NCI-H2081 (cell line): ENCODE results near the gene CWC22.
"Not testable (repeated sequence)": the region's sequence is repeated elsewhere in the genome, so short reads cannot be mapped to it uniquely, and the experiment has no call there.

Source experiments
- DNase-seq, 2 experiments: peaks; one replicate each; lab custom pipeline; 2025; lab: John Stamatoyannopoulos, UW

CWC22 gene

GRCh38 chr2:180003073-180003472, 4.0 kb downstream of the CWC22 start:
- DNase-seq, result no peak

GRCh38 chr2:180002198-180002770, 4.8 kb downstream of the CWC22 start:
- DNase-seq, result no peak

- no peak for DNase-seq
Measured at GRCh38 chr2:180001726-180002125, 5.4 kb downstream of the CWC22 start.

DNA sequence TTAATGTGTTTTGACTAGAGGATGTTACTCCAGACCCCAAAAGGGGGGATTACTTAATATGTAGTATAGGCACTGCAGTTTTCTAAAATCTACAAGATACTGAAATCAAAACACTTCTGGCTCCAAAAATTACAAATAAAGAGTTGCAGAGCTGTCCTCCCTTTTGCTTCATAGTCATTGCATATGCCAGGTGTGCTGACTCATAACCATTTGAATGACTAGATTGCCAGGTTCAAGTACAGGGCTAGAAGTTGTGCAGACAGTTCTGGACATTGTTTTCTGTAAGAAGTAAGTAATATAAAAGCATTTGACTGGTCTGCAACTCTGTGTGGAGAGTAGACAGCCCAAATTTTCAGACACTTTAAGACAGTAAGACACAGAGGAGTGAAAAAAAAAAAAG, 6.7 kb downstream of the CWC22 start:
- DNase-seq, result no peak

DNA sequence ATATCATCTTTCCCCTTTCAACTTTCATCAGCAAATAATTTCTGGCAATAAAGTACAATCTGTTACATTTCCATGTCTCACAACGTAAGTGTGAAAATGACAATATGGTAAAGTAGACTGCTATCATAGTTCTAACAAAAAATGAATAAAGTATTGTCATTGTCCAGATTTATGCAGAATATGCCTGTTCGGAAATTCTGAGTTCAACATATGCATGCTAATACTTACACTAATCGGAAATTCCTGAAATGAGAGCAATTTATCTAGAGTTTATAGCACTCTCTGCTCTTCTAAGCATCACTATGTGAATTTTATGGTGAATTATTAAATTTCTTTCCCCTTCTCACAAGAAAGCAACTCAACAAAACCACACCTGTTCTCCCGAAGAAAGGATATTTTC, 8.1 kb downstream of the CWC22 start:
- no peak for DNase-seq

DNA sequence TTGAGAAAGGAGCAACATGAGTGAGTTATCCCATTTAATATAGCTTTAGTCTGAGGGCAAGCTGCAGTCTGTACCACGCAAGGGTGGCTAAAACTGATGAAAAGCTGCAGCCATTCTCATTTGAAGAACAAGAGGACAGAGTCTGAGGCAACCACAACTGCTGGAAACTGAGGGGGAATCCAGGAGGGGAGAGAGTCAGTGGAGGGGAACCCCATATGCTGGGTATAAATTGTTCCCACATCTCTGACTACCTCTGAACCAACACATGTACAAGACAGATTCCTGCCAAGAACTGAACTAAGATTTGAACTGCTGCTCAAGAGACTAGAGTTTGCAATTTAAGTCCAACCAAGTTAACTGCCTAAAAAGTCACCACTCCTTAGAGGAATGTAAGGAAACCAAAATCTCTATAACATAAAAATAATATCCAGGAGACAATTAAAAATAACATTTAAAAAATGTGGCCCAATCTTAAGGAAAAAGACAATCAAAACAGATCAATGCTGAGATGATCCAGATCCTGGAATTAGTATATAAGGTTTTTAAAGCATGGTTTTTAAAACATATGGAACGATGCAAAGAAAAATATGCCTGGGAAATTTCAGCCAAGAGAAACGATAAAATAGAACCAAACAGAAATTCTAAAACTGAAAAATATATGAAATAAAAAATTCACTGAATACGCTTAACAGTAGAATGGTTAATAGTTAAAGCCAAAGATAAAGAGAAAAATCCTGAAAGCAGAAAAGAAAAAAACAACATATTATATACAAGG, 11.2 kb downstream of the CWC22 start:
- DNase-seq, result no peak

- no peak for DNase-seq
Measured at GRCh38 chr2:179991344-179991743, 15.8 kb downstream of the CWC22 start.

GRCh38 chr2:179990676-179991317, 16.3 kb downstream of the CWC22 start:
- DNase-seq, result no peak

DNA sequence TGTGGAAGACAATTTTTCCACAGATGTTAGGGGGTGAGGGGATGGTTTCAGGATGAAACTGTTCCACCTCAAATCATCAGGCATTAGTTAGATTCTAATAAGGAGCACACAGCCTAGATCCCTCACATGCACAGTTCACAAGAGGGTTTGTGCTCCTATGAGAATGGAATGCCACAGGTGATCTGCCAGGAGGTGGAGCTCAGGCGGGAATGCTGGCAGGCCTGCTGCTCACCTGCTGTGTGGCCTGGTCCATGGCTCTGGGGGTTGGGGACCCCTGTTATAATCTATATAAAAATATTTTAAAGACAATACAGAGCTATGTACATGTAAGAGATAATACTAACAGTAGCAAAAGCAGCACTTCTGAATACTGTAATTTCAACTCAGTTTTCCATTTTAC, 19.2 kb downstream of the CWC22 start:
- DNase-seq, result no peak

DNA sequence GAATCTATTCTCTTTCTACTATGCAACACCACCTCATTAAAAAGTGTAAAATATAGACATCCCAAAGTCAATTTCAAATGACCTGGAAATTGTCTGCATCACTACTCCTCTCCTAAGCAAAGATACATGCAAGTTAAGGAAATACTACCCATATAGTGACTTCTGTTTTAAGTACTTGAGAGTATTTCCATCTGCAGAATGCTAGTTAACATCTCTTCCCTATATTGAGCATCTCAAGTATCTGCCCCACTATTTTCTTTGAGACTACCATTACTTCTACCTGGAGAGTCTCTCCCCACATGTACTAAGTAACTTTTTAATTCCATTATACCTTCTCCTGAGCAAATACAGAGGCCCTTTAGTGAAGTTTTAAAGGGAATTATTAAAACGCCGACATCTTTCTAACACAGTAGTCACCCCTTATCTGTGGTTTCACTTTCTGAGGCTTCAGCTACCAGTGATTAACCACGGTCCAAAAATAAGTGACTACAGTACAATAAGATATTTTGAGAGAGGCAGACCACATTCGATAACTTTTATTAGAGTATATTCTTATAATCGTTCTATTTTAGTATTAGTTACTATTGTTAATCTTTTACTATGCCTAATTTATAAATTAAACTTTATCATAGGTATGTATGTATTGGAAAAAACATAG, 21.8 kb downstream of the CWC22 start:
- no peak for DNase-seq

DNA sequence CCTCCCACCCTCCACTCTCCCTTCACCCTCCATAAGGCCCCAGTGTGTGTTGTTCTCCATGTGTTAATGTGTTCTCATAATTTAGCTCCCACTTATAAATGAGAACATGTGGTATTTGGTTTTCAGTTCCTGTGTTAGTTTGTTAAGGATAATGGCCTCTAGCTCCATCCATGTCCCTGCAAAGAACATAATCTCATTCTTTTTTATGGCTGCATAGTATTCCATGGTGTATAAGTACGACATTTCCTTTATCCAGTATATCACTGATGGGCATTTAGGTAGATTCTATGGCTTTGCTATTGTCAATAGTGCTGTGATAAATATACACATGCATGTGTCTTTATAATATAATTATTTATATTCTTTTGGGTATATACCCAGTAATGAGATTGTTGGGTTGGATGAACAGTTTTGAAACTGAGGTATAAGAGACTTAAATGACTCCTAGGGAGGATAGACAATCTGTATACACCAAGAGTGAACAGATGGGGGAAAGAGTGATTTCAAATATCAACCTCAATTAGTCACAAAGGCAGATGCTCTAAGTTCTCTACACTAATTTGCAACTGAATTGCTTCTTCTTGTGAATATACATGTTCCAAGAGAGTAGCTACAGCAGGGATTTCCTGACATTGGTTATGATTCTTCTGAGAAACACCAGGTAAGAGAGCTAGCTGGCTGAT, 23.7 kb downstream of the CWC22 start:
- no peak for DNase-seq

DNA sequence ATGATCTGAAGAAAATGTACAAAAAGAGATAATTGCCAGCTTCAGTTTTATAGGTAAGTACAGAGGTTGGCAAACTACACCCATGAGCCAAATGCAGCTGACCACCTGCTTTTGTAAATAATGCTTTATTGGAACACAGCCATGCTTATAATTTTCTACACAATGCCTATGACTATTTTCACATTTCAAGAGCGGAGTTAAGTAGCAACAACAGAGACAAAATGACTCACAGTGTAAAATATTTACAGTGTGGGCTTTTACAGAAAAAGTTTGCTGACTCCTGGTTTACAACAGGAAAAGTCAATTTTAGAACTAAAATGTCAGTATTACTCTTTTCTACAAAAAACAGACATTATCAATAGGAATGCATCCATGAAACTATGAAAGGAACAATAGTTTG, 26.0 kb downstream of the CWC22 start:
- DNase-seq, result peak; percentile 27 to 87

- no peak for DNase-seq
Measured at GRCh38 chr2:179974761-179975160, 32.3 kb downstream of the CWC22 start.

DNA sequence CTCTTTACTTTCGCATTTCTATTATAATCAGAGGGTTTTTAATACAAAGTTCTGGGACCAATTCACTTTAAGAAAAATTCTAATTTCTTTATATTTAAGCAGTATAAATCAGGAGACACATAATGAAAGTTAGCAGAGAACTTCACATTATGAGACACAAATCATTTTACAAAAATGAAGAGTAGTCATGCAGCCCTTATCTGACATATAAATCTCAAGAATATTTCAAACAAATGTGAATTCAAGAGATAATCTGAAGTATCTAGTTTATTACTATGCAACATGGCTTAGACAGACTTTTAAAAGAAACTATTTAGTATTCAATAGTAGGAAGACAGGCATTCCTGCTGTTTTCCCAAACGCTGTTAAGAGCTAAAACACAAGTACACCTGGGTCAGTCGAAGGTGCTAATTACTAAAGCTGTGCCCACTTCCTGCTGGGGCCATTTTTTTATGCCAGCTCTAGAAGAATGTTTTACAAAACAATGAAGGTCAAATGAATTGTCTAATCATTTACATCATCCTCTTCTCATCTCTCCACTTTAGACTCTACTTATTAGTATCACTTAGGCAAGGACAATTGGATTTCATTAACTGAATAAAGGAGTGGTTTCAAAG, 40.2 kb downstream of the CWC22 start:
- no peak for DNase-seq

GRCh38 chr2:179965291-179966258, 41.5 kb downstream of the CWC22 start:
- DNase-seq, result no peak

- DNase-seq, result no peak
Measured at GRCh38 chr2:179963626-179964025, 43.5 kb downstream of the CWC22 start.

DNA sequence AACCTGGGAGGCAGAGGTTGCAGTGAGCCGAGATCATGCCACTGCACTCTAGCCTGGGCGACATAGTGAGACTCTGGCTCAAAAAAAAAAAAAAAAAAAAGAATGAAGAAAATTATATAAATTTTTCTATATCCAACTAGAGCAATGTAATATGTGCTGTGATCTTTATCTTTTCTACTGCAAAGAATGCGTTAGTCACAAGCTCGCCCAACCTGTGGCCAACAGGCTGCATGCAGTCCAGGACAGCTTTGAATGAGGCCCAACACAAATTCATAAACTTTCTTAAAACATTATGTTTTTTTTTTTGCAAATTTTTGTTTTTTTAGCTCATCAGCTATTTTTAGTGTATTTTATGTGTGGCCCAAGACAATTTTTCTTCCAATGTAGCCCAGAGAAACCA, 48.8 kb downstream of the CWC22 start:
- DNase-seq, result not testable (repeated sequence)

- DNase-seq, result peak in 1 of 2 experiments; percentile 13
Measured at GRCh38 chr2:179954026-179954425, 53.1 kb downstream of the CWC22 start.

GRCh38 chr2:179953359-179953758, 53.7 kb downstream of the CWC22 start:
- DNase-seq, result no peak

- DNase-seq, result no peak
Measured at GRCh38 chr2:179952658-179953057, 54.4 kb downstream of the CWC22 start.

- DNase-seq, result no peak
Measured at GRCh38 chr2:179951680-179952079, 55.4 kb downstream of the CWC22 start.
